GM06990 (cell line): Measurements from ENCODE around the gene FAN1.

Experiments
- DNase-seq: peaks from one replicate; pipeline ENCODE4 v3.0.0-alpha.2; 2011; ENCODE audit not compliant: insufficient read length; ENCODE audit errors: extremely low read depth
- H3K27me3 ChIP-seq: replicated peaks from 2 replicates; pipeline ENCODE4 v1.6.0; 2011; ENCODE audit warnings: low read length; ENCODE audit not compliant: control insufficient read depth, insufficient read depth
- H3K36me3 ChIP-seq: 2 replicates; pipeline ENCODE4 v1.5.1; 2011; ENCODE audit warnings: low read length; ENCODE audit not compliant: control insufficient read depth, insufficient read depth
- H3K4me3 ChIP-seq: replicated peaks from 2 replicates; pipeline ENCODE4 v1.5.1; 2011; ENCODE audit warnings: low read depth, mild to moderate bottlenecking, control low read depth, low read length
- TF ChIP-seq, protein P1 (sequence below): IDR thresholded peaks from 2 replicates; pipeline ENCODE4 v1.5.1; 2011; ENCODE audit warnings: low read length, control low read depth, mild to moderate bottlenecking, inconsistent platforms; ENCODE audit not compliant: insufficient read depth, poor library complexity, severe bottlenecking

FAN1 gene

DNA sequence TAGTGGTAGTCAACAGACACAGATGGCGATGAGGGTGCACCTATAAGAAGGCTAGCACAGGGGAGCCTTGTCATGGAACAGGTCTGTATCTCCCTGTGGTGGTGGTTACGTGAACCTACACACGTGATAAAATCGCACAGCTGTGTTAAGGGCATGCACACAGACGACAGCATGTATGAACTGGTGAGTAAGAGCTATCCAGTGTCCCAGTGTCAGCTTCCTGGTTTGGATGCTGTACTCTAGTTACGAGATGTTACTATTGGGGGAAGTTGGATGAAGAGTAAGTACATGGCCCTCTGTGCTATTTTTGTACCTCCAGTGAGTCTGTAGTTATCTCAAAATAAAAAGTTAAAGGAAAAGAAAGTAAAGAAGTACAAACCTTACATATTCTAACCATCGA is 49.5 kb downstream of the FAN1 start:
- DNase-seq, result no peak
- H3K36me3 ChIP-seq, result peaks cover 15% of the 10 kb centered on the region
- H3K4me3 ChIP-seq, result no peak overlapping the region
- TF ChIP-seq, protein P1, sequence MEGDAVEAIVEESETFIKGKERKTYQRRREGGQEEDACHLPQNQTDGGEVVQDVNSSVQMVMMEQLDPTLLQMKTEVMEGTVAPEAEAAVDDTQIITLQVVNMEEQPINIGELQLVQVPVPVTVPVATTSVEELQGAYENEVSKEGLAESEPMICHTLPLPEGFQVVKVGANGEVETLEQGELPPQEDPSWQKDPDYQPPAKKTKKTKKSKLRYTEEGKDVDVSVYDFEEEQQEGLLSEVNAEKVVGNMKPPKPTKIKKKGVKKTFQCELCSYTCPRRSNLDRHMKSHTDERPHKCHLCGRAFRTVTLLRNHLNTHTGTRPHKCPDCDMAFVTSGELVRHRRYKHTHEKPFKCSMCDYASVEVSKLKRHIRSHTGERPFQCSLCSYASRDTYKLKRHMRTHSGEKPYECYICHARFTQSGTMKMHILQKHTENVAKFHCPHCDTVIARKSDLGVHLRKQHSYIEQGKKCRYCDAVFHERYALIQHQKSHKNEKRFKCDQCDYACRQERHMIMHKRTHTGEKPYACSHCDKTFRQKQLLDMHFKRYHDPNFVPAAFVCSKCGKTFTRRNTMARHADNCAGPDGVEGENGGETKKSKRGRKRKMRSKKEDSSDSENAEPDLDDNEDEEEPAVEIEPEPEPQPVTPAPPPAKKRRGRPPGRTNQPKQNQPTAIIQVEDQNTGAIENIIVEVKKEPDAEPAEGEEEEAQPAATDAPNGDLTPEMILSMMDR, result no peak
- H3K27me3 ChIP-seq, result no peaks in the 10 kb centered on the region

DNA sequence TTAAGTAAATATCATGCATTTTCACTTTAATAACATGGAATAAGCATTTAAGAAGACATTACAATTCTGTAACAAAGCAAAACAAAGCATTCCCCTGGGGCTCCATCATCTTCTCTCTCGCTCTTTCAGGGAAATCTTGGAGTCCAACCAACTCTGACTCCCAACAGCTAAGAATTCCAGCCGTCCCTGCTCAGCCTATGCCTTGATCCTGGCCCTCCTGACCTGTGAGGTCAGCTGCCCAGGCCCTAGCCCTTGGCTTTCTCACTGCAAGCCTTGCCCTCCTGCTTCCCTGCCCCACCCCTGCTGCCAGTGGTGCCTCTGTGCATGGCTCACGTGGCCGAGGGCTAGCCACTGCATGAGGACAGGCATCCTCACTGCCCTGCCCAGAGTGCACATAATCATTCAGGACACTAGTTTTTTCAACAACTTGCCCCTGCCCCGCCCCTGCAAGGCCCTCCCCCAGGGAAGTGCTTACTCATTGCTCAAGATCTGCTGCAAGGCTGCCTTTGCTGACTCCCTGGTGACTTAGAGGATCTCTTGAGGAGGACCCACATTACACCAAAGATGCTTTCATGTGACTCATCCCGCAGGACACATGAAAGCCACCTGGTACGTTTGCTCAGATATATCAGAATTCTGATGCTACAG is 50.1 kb downstream of the FAN1 start:
- no peak overlapping the region for H3K4me3 ChIP-seq
- H3K27me3 ChIP-seq, result no peaks in the 10 kb centered on the region
- no peak for DNase-seq
- TF ChIP-seq, protein P1, result no peak
- peaks cover 15% of the 10 kb centered on the region for H3K36me3 ChIP-seq

DNA sequence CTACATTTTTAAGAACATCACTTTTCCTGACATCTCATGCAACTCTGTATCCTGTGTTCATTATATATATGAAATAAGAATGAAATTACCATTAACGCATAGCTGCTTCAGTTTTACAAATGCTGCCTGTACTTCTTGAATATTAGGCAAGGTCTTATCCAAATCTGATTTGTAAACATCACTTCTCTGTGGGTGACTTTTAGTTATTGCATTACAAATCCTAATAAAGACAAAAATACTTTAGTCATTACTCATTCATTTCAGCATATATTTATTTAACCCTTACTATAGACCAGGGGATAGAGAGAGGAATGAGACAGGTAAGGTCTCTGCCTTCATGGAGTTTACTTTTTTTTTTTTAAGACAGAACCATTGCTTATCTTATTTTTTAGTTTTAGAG is 51.0 kb downstream of the FAN1 start:
- Histone ChIP-seq H3K4me3 (no peak overlapping the region), H3K27me3 (no peaks in the 10 kb centered on the region), H3K36me3 (peaks cover 15% of the 10 kb centered on the region)
- no peak for DNase-seq
- TF ChIP-seq, protein P1, result no peak

DNA sequence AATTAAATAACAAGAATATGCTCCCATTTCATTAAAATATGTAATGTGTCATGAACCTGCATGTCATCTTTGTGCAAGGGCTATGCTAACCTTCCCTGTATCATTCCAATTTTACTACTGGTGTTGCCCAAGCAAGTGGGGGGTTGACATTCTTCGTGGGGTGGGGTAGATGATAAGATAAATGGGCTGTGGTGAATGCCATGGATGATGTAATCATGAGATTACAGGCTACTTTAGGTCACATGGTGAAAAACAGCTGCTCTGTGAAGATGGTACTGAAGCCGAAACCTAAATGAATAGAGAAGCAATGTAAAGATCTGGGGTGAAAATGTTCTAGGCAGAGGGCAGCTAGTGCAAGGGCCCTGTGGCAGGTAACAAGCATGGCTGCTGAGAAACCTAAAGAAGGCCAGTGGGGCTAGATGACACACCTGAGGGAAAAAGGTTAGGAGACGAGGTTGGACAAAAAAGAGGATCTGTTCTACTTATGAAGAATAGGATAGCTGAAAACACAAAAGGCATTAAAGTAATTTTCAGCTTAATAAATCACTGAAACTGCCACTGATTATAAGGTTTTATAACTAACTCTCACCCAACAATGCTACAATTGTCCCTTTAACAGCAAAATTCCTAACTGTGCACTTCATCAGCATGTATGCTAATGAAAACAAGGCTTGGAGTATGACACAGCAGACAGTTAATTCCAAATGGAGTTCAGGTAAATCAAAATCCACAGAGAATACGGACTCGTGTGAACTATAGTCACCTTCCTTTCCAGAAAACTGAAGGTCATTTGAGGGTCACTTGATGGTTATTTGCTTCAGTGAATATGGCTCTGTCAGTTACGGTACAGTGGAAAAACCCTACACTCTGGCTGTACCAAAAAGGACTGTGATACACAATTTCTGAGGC is 52.8 kb downstream of the FAN1 start:
- TF ChIP-seq, protein P1, result no peak
- no peak for DNase-seq
- Histone ChIP-seq H3K36me3 (peaks cover 16% of the 10 kb centered on the region), H3K27me3 (no peaks in the 10 kb centered on the region), H3K4me3 (no peak overlapping the region)

DNA sequence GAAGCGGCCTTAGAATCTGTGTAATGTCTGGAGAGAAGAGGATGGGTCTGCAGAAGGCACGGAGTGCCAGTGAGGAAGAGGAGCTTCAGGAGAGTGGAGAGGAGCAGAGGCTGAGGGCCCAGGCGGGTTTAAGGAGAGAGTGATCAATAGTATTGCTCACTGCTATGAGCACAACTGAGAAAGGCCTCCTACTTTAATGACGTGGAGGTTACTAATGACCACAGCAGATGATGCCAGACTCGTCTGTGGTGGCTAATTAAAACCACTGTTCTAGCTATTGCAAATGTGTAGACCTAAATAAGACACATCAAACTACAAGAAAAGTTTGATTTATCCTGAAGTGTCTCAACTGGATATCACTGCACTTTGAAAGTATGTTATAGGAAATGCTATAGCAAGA is 54.5 kb downstream of the FAN1 start:
- TF ChIP-seq, protein P1, result no peak

More for the DNA sequence above, 54.5 kb downstream of the FAN1 start:
- Histone ChIP-seq H3K27me3 (no peaks in the 10 kb centered on the region), H3K36me3 (peaks cover 8% of the 10 kb centered on the region), H3K4me3 (no peak overlapping the region)
- no peak for DNase-seq
